NT2/D1 (cell line): Measurements from ENCODE around the gene AP3D1.

Experiments
- SUZ12 ChIP-seq: IDR thresholded peaks from 2 replicates; pipeline ENCODE4 v1.6.1; 2011; ENCODE audit not compliant: insufficient read length, insufficient read depth; ENCODE audit errors: extremely low read depth
- YY1 ChIP-seq: IDR thresholded peaks from 2 replicates; pipeline ENCODE4 v1.6.1; 2011; ENCODE audit not compliant: insufficient read length, insufficient read depth

DNA sequence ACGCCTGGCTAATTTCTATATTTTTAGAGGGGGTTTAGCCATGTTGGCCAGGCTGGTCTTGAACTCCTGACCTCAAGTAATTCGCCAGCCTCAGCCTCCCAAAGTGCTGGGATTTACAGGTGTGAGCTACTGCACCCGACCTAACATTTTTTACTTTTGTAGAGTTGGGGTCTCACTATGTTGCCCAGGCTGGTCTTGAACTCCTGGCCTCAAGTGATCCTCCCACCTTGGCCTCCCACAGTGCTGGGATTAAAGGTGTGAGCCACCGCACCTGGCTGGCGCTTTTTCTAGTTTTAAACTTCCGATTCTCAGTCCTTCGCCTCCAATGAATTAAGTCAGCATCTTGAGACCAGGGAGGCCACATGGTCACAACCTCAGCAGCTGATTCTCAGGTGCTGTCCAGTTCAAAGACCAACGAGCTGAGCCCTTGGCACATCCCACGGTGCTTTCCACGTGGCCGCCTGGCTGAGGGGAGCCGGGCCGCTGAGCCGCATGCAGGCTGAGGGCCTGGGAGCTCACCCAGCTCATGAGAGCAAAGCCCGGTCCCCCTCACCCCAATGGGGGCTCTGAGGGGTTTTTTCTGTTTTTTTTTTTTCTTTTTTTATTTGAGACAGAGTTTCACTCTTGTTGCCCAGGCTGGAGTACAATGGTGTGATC is 9.1 kb downstream of the AP3D1 start:
- TF ChIP-seq SUZ12 = no peak
- TF ChIP-seq YY1 = no peak
